OCI-LY3 (cell line): ENCODE measurements around the gene COA8.

Source experiments
- H2AFZ ChIP-seq: fragments of 200-600, 300-600 bp; shearing (Covaris generic); 2 replicates; pipeline ENCODE4 v1.6.0; 2014; ENCODE audit warnings: antibody characterized with exemption, low read depth, low read length
- H3K27ac ChIP-seq: fragments of 200-600, 300-600 bp; sonication (generic); 2 replicates; pipeline ENCODE4 v1.5.1; 2014; ENCODE audit warnings: mild to moderate bottlenecking, low read length, moderate library complexity, mixed read lengths
- H3K27me3 ChIP-seq: fragments of 200-600, 300-600 bp; sonication (generic); 2 replicates; pipeline ENCODE4 v1.6.1; 2014; ENCODE audit warnings: low read depth, low read length, mixed read lengths
- H3K36me3 ChIP-seq: fragments of 200-600, 300-600 bp; sonication (generic); replicated peaks from 2 replicates; pipeline ENCODE3; 2014; ENCODE audit warnings: low read depth, low read length, mixed read lengths
- H3K4me1 ChIP-seq: fragments of 300-600, 200-600 bp; sonication (generic); 2 replicates; pipeline ENCODE4 v1.6.1; 2014; ENCODE audit warnings: low read length, mixed read lengths
- H3K4me2 ChIP-seq: fragments of 200-600, 300-600 bp; sonication (generic); 2 replicates; pipeline ENCODE4 v1.6.1; 2014; ENCODE audit warnings: low read length, mixed read lengths
- H3K4me3 ChIP-seq: fragments of 300-600, 200-600 bp; sonication (generic); 2 replicates; pipeline ENCODE4 v1.5.1; 2014; ENCODE audit warnings: antibody characterized with exemption, mild to moderate bottlenecking, low read length, moderate library complexity
- H3K79me2 ChIP-seq: fragments of 300-600, 200-600 bp; shearing (Covaris generic); 2 replicates; pipeline ENCODE4 v1.6.1; 2014; ENCODE audit warnings: mild to moderate bottlenecking, low read length, mixed read lengths
- H3K9ac ChIP-seq: fragments of 300-600, 200-600 bp; shearing (Covaris generic); 2 replicates; pipeline ENCODE4 v1.6.0; 2014; ENCODE audit warnings: mild to moderate bottlenecking, low read length, moderate library complexity
- H3K9me3 ChIP-seq: fragments of 200-600, 300-600 bp; shearing (Covaris generic); 2 replicates; pipeline ENCODE4 v1.6.1; 2014; ENCODE audit warnings: low read length, mixed read lengths; ENCODE audit not compliant: insufficient read depth
- H4K20me1 ChIP-seq: fragments of 200-600, 300-600 bp; sonication (generic); 2 replicates; pipeline ENCODE4 v1.6.1; 2016; ENCODE audit warnings: low read length, mixed read lengths; ENCODE audit not compliant: insufficient read depth
- CTCF ChIP-seq: fragments of 200-600, 300-600 bp; sonication (generic); IDR thresholded peaks from 2 replicates; pipeline ENCODE4 v1.5.1; 2014; ENCODE audit warnings: antibody characterized with exemption, low read length, low read depth
- EZH2phosphoT487 ChIP-seq: fragments of 200-600 bp; shearing (Covaris generic); IDR thresholded peaks from 2 replicates; pipeline ENCODE4 v1.6.1; 2018; ENCODE audit warnings: antibody characterized with exemption, mixed run types, low read depth

COA8 gene

GRCh38 chr14:103539056-103539825 lies 23.5 kb upstream of the COA8 start:
- no peak overlapping the region for H3K9ac ChIP-seq
- H3K27me3 ChIP-seq = 0 out of 2 replicates have a peak, but pooled peaks cover 3% of the 10 kb centered on the region
- H3K4me2 ChIP-seq = no peak overlapping the region
- peaks cover 2% of the 10 kb centered on the region for H3K36me3 ChIP-seq
- H3K9me3 ChIP-seq = no peaks in the 10 kb centered on the region
- no peaks in the 10 kb centered on the region for H3K79me2 ChIP-seq
- TF ChIP-seq EZH2phosphoT487 (no peak), CTCF (peak; percentile 20)
- H2AFZ ChIP-seq = no peak overlapping the region
- no peak overlapping the region for H3K4me3 ChIP-seq
- no peak overlapping the region for H3K27ac ChIP-seq
- no peaks in the 10 kb centered on the region for H4K20me1 ChIP-seq
- H3K4me1 ChIP-seq = 0 out of 2 replicates have a peak, but pooled peaks cover 3% of the 10 kb centered on the region

- no peaks in the 10 kb centered on the region for H3K79me2 ChIP-seq
- TF ChIP-seq CTCF = no peak
- 0 out of 2 replicates have a peak, but pooled peaks cover 3% of the 10 kb centered on the region for H3K27me3 ChIP-seq
- no peak overlapping the region for H3K4me3 ChIP-seq
- no peak overlapping the region for H2AFZ ChIP-seq
- no peaks in the 10 kb centered on the region for H3K9me3 ChIP-seq
- H3K4me2 ChIP-seq = no peak overlapping the region
- peaks cover 2% of the 10 kb centered on the region for H3K36me3 ChIP-seq
- H3K27ac ChIP-seq = no peak overlapping the region
- 0 out of 2 replicates have a peak, but pooled peaks cover 3% of the 10 kb centered on the region for H3K4me1 ChIP-seq
- no peaks in the 10 kb centered on the region for H4K20me1 ChIP-seq
- H3K9ac ChIP-seq = no peak overlapping the region
Measured at GRCh38 chr14:103540821-103541708, 21.7 kb upstream of the COA8 start.

GRCh38 chr14:103541709-103542604 lies 20.8 kb upstream of the COA8 start:
- Histone ChIP-seq H3K27me3 (0 out of 2 replicates have a peak, but pooled peaks cover 3% of the 10 kb centered on the region), H3K4me3 (no peak overlapping the region), H4K20me1 (no peaks in the 10 kb centered on the region), H3K4me2 (no peak overlapping the region), H2AFZ (no peak overlapping the region), H3K79me2 (no peaks in the 10 kb centered on the region), H3K9me3 (no peaks in the 10 kb centered on the region), H3K9ac (no peak overlapping the region), H3K36me3 (peaks cover 2% of the 10 kb centered on the region), H3K4me1 (peaks cover 5% of the 10 kb centered on the region; the same call in 1 of the 2 replicates), H3K27ac (no peak overlapping the region)
- TF ChIP-seq CTCF (no peak), EZH2phosphoT487 (no peak)
